MM.1S (cell line): ENCODE data around the gene LRATD1.
A peak's percentile ranks its signal among the peaks of the same experiment; 100 is the strongest.

Source experiments
- DNase-seq: peaks from one replicate; pipeline ENCODE4 v3.0.0-alpha.2; 2015
- H2AFZ ChIP-seq: fragments of 300-600 bp; sonication (generic); 2 replicates; pipeline ENCODE4 v1.6.0; 2016; ENCODE audit warnings: antibody characterized with exemption, low read length
- H3F3A ChIP-seq: fragments of 300-600 bp; sonication (generic); 2 replicates; pipeline ENCODE4 v1.6.1; 2016; ENCODE audit warnings: mild to moderate bottlenecking, antibody characterized with exemption, low read length, moderate library complexity, mixed read lengths; ENCODE audit not compliant: insufficient read depth
- H3K27ac ChIP-seq: fragments of 300-600 bp; sonication (generic); 2 replicates; pipeline ENCODE4 v1.5.1; 2016; ENCODE audit warnings: mild to moderate bottlenecking, low read length
- H3K27me3 ChIP-seq: fragments of 300-600 bp; sonication (generic); replicated peaks from 2 replicates; pipeline ENCODE4 v1.6.0; 2016; ENCODE audit warnings: low read length; ENCODE audit not compliant: insufficient read depth
- H3K36me3 ChIP-seq: fragments of 300-600 bp; sonication (generic); replicated peaks from 2 replicates; pipeline ENCODE4 v1.6.1; 2016; ENCODE audit warnings: mild to moderate bottlenecking, low read length, mixed read lengths; ENCODE audit not compliant: insufficient read depth
- H3K4me1 ChIP-seq: fragments of 300-600 bp; sonication (generic); 2 replicates; pipeline ENCODE4 v1.6.1; 2016; ENCODE audit warnings: low read length, mixed read lengths
- H3K4me2 ChIP-seq: fragments of 300-600 bp; sonication (generic); 2 replicates; pipeline ENCODE4 v1.6.0; 2016; ENCODE audit warnings: low read depth, low read length
- H3K4me3 ChIP-seq: fragments of 300-600 bp; sonication (generic); 2 replicates; pipeline ENCODE4 v1.5.1; 2016; ENCODE audit warnings: low read length, mixed read lengths
- H3K79me2 ChIP-seq: fragments of 300-600 bp; sonication (generic); 2 replicates; pipeline ENCODE4 v1.6.1; 2016; ENCODE audit warnings: mixed run types, low read length, mixed read lengths
- H3K9ac ChIP-seq: fragments of 300-600 bp; sonication (generic); 2 replicates; pipeline ENCODE4 v1.6.1; 2016; ENCODE audit warnings: low read length, mixed read lengths
- H3K9me2 ChIP-seq: fragments of 300-600 bp; sonication (generic); replicated peaks from 2 replicates; pipeline ENCODE4 v1.6.1; 2016; ENCODE audit warnings: mild to moderate bottlenecking, low read length, mixed read lengths; ENCODE audit not compliant: insufficient read depth
- H3K9me3 ChIP-seq: fragments of 300-600 bp; sonication (generic); replicated peaks from 2 replicates; pipeline ENCODE4 v1.6.1; 2016; ENCODE audit warnings: mild to moderate bottlenecking, low read length, mixed read lengths; ENCODE audit not compliant: insufficient read depth
- H4K20me1 ChIP-seq: fragments of 300-600 bp; sonication (generic); 2 replicates; pipeline ENCODE4 v1.6.1; 2016; ENCODE audit warnings: mild to moderate bottlenecking, low read length, moderate library complexity, mixed read lengths; ENCODE audit not compliant: insufficient read depth
- EZH2 ChIP-seq: fragments of 300-600 bp; sonication (generic); optimal IDR thresholded peaks from 2 replicates; pipeline ENCODE3; 2017; ENCODE audit warnings: low read depth, mild to moderate bottlenecking, antibody characterized with exemption, low read length, mixed read lengths
- EZH2phosphoT487 ChIP-seq: fragments of 300-600 bp; sonication (generic); IDR thresholded peaks from 2 replicates; pipeline ENCODE4 v1.6.1; 2018; ENCODE audit warnings: antibody characterized with exemption, low read length
- TF ChIP-seq, protein P1 (sequence below): fragments of 300-600 bp; sonication (generic); IDR thresholded peaks from 2 replicates; pipeline ENCODE4 v1.5.1; 2016; ENCODE audit warnings: antibody characterized with exemption, low read length, mixed read lengths

LRATD1 gene

DNA sequence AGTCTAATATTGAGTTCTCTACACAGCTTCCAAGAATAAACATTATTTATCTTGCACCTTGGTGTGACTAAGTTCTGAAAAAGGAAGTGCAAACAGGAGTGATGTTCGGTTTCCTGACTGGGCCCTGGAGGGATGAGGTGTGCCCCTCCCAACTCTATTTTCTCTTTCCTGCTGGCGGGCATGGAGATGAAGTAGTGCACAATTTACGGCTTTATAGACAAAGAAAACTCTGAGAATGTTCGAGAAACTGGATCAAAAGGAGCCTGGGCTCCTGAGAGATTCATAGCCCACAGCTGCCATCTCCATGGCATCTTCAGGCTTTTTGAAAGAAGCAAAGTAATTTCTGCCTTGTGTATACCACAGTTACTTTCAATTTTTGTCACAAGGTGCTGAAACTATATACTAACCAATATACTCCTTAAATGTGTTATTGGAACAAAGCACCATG lies 22.3 kb downstream of the LRATD1 start:
- no peaks in the 10 kb centered on the region for H3K9me3 ChIP-seq
- H3K27me3 ChIP-seq = no peaks in the 10 kb centered on the region
- no peaks in the 10 kb centered on the region for H3F3A ChIP-seq
- TF ChIP-seq EZH2phosphoT487 (no peak), EZH2 (no peak)
- TF ChIP-seq, protein P1, sequence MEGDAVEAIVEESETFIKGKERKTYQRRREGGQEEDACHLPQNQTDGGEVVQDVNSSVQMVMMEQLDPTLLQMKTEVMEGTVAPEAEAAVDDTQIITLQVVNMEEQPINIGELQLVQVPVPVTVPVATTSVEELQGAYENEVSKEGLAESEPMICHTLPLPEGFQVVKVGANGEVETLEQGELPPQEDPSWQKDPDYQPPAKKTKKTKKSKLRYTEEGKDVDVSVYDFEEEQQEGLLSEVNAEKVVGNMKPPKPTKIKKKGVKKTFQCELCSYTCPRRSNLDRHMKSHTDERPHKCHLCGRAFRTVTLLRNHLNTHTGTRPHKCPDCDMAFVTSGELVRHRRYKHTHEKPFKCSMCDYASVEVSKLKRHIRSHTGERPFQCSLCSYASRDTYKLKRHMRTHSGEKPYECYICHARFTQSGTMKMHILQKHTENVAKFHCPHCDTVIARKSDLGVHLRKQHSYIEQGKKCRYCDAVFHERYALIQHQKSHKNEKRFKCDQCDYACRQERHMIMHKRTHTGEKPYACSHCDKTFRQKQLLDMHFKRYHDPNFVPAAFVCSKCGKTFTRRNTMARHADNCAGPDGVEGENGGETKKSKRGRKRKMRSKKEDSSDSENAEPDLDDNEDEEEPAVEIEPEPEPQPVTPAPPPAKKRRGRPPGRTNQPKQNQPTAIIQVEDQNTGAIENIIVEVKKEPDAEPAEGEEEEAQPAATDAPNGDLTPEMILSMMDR = no peak
- H3K36me3 ChIP-seq = no peaks in the 10 kb centered on the region
- H3K9me2 ChIP-seq = no peaks in the 10 kb centered on the region
- no peak overlapping the region for H3K27ac ChIP-seq
- H3K4me2 ChIP-seq = peak overlapping the region; percentile 33; the same call in 1 of the 2 replicates
- H3K9ac ChIP-seq = no peak overlapping the region
- DNase-seq = no peak
- H3K4me1 ChIP-seq = peaks cover 9% of the 10 kb centered on the region
- H4K20me1 ChIP-seq = no peaks in the 10 kb centered on the region
- no peak overlapping the region for H3K4me3 ChIP-seq
- H2AFZ ChIP-seq = no peak overlapping the region
- H3K79me2 ChIP-seq = no peaks in the 10 kb centered on the region

DNA sequence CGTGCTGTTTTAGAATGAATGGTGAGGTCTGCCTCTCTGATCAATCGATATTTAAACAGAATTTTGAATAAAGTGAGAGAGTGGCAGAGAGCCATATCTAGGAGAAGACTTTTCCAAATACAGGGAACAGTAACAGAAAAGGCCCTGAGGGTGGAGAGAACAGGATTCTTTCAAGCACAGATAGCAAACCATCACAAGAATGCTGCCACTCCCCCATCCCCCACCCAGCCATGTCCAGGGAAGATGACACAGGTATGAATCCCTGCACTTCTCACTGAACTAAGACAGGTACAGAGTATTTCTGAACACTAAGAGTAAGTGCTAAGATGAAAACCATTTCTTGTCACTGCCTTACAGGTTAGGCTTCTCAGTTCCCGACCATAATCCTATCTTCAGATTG lies 23.6 kb downstream of the LRATD1 start:
- Histone ChIP-seq H3K9ac (no peak overlapping the region), H4K20me1 (no peaks in the 10 kb centered on the region), H3K4me3 (no peak overlapping the region), H3K36me3 (no peaks in the 10 kb centered on the region), H3F3A (no peaks in the 10 kb centered on the region), H3K27ac (no peak overlapping the region), H3K4me1 (peaks cover 9% of the 10 kb centered on the region), H3K79me2 (no peaks in the 10 kb centered on the region), H3K4me2 (no peak overlapping the region), H2AFZ (no peak overlapping the region), H3K27me3 (no peaks in the 10 kb centered on the region), H3K9me3 (no peaks in the 10 kb centered on the region), H3K9me2 (no peaks in the 10 kb centered on the region)
- TF ChIP-seq EZH2phosphoT487 (no peak), EZH2 (no peak)
- TF ChIP-seq, protein P1 = no peak
- no peak for DNase-seq

DNA sequence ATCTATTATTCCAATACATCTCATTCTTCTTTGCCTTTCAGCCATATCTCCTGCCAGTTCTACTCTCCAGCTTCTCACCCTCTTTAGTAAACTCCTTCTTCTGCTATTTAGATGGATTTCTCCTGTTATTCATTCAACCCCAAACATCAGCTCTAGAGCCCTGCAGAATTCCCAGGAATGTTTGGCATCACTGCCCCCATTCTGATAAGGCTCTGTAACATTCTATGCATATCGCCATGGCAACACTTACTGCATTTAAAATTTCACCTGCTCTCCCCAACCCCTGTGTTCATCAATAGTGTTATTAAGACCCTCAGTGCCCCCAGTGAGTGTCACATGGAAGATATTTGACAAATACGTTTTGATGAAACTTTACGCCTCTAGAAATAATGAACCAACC lies 28.6 kb downstream of the LRATD1 start:
- Histone ChIP-seq H2AFZ (no peak overlapping the region), H3K27ac (no peak overlapping the region), H3K9me2 (no peaks in the 10 kb centered on the region), H3K4me1 (no peaks in the 10 kb centered on the region), H3K4me3 (no peak overlapping the region), H3K79me2 (no peaks in the 10 kb centered on the region), H3K9me3 (no peaks in the 10 kb centered on the region), H3K4me2 (no peak overlapping the region), H3F3A (no peaks in the 10 kb centered on the region), H3K9ac (no peak overlapping the region), H3K36me3 (no peaks in the 10 kb centered on the region), H4K20me1 (no peaks in the 10 kb centered on the region), H3K27me3 (no peaks in the 10 kb centered on the region)
- no peak for TF ChIP-seq EZH2
- TF ChIP-seq, protein P1 = no peak
- TF ChIP-seq EZH2phosphoT487 = no peak
- no peak for DNase-seq
